Tibial nerve (tissue), 4 donors: ENCODE results near the gene SAMD1. TPM values are rescaled to one million over a fixed set of nuclear protein-coding genes. Genes with fewer than 3 reads are reported as not detected.

Experiments
- DNase-seq, 2 donors: peaks; one replicate each; pipeline ENCODE4 v3.0.0-alpha.2; 2019; ENCODE audit warnings: low spot score in 2 of 2
- H3K27ac ChIP-seq, 4 donors: fragments of 200-600 bp; sonication (generic) in 3 of 4; one replicate each; pipeline ENCODE4 v1.5.1; 2017 to 2019; ENCODE audit warnings: mild to moderate bottlenecking in 1 of 4
- H3K27me3 ChIP-seq, 2 donors: fragments of 200-600 bp; sonication (generic) in 1 of 2; one replicate each; pipeline versions ENCODE4 v1.5.1 to v1.6.0; 2017 to 2019
- H3K36me3 ChIP-seq, 3 donors: fragments of 200-600 bp; sonication (generic); one replicate each; pipeline ENCODE4 v1.5.1; 2018 to 2019
- H3K4me1 ChIP-seq, 4 donors: fragments of 200-600 bp; sonication (generic) in 3 of 4; one replicate each; pipeline ENCODE4 v1.5.1; 2017 to 2019
- H3K4me3 ChIP-seq, 4 donors: fragments of 200-600 bp; sonication (generic) in 3 of 4; one replicate each; pipeline ENCODE4 v1.5.1; 2017 to 2019; ENCODE audit warnings: mild to moderate bottlenecking in 1 of 4, moderate library complexity in 1 of 4
- H3K9me3 ChIP-seq, 4 donors: fragments of 200-600 bp; sonication (generic) in 3 of 4; one replicate each; pipeline ENCODE4 v1.5.1; 2017 to 2019
- EP300 ChIP-seq, 2 donors: sonication (generic); formaldehyde crosslinking; IDR thresholded peaks; one replicate each; pipeline ENCODE4 v1.6.1; 2017; ENCODE audit warnings: antibody characterized with exemption in 2 of 2, mild to moderate bottlenecking in 1 of 2
- POLR2A ChIP-seq, 2 donors: fragments of 450-650 bp; IDR thresholded peaks; one replicate each; pipeline ENCODE4 v1.6.1; 2017; ENCODE audit warnings: antibody characterized with exemption in 2 of 2, mild to moderate bottlenecking in 2 of 2, moderate library complexity in 2 of 2
- WGBS, 2 donors: methylation state at CpG; one replicate each; pipeline ENCODE4 v1.1.5; 2018; 5-methylcytosine and 5-hydroxymethylcytosine counted together
- total RNA-seq, 4 donors: library from RNA; depleted of rRNA; stranded (reverse); fragments of >200 nt; gene quantifications; one replicate each; pipeline ENCODE4 v1.1.0, GENCODE V29; 2016
- TF ChIP-seq, protein P1 (sequence below), 5 experiments: fragments of 200-600 bp in 3 of 5; fragments of 450-650 bp in 2 of 5; sonication (generic) in 3 of 5; IDR thresholded peaks; one replicate each; pipeline ENCODE4 v1.5.1; 2016 to 2019; ENCODE audit warnings: antibody characterized with exemption in 5 of 5, mild to moderate bottlenecking in 3 of 5, moderate library complexity in 2 of 5

Gene SAMD1
- total RNA-seq, 4 donors from 2014 or later, result 5.9 to 31.4 (median 19.0) TPM

DNA sequence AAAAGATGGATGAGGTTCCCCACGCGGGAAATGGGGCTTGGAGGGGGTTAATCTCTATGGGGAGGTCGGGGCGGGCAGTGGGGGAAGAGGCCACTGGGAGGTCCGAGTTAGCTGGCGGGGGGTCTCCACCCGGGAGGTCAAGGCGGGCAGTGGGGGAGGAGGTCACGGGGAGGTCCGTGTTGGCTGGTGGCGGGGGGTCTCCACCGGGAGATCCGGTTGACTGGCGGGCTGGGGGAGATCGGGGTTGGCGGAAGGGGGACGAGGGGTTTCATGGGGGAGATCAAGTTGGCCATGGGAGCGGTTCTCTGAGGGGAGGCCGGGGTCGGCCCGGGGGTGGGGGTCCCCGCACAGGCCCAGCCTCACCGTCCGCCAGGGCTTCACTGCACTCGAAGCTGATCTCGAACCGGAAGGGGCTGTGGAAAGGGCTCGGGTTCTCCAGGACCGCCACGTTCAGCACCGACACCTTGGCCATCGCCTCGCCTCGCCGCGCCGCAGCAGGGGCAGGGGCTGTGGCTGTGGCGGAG is 45.5 kb upstream of the SAMD1 start:
- no peaks in the 10 kb centered on the region for H3K27me3 ChIP-seq
- 1 to 2% methylated on average over 16 to 32 of the region's 38 CpGs for WGBS, 2 donors
- peak overlapping the region in 3 of 4 donors; percentile 2 to 73 (median 70) for H3K27ac ChIP-seq
- no peaks in the 10 kb centered on the region for H3K9me3 ChIP-seq
- peak overlapping the region; percentile 26 to 68 (median 52) for H3K4me3 ChIP-seq
- DNase-seq, result no peak
- peaks cover 0 to 36% (median 19%) of the 10 kb centered on the region in 4 donors for H3K4me1 ChIP-seq
- H3K36me3 ChIP-seq, result peaks cover 0 to 4% (median 0%) of the 10 kb centered on the region in 3 donors
- TF ChIP-seq, protein P1, sequence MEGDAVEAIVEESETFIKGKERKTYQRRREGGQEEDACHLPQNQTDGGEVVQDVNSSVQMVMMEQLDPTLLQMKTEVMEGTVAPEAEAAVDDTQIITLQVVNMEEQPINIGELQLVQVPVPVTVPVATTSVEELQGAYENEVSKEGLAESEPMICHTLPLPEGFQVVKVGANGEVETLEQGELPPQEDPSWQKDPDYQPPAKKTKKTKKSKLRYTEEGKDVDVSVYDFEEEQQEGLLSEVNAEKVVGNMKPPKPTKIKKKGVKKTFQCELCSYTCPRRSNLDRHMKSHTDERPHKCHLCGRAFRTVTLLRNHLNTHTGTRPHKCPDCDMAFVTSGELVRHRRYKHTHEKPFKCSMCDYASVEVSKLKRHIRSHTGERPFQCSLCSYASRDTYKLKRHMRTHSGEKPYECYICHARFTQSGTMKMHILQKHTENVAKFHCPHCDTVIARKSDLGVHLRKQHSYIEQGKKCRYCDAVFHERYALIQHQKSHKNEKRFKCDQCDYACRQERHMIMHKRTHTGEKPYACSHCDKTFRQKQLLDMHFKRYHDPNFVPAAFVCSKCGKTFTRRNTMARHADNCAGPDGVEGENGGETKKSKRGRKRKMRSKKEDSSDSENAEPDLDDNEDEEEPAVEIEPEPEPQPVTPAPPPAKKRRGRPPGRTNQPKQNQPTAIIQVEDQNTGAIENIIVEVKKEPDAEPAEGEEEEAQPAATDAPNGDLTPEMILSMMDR (IDR thresholded peaks at IDR 0.05), result no peak
- TF ChIP-seq EP300 (IDR thresholded peaks at IDR 0.05), result no peak
- TF ChIP-seq POLR2A (IDR thresholded peaks at IDR 0.05), result no peak

DNA sequence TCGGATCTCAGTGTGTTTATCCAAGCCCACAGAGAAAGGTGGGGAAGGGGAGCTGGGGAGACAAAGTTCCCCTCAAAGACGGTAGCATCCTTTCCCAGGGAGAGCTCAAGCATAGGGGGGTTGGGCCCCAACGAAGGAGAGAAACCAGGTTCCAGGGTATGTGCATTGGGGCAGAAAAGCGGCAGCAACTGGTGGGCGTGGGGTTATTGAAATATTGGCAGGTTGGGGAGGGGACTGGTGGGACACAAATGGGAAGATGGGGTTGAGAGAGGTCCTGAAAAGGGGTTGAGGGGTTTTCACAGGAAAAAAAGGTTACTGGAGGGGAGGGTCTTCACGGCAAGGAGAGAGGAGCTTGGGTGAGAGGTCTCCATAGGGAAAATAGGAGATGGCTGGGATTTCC is 44.8 kb upstream of the SAMD1 start:
- Histone ChIP-seq H3K27me3 (no peaks in the 10 kb centered on the region), H3K36me3 (peaks cover 0 to 4% (median 0%) of the 10 kb centered on the region in 3 donors), H3K4me1 (peaks cover 0 to 36% (median 19%) of the 10 kb centered on the region in 4 donors), H3K4me3 (no peak overlapping the region), H3K27ac (no peak overlapping the region), H3K9me3 (no peaks in the 10 kb centered on the region)
- WGBS, 2 donors, result 40 to 48% methylated on average over 6 of the region's 6 CpGs
- no peak for TF ChIP-seq EP300 (IDR thresholded peaks at IDR 0.05)
- TF ChIP-seq POLR2A (IDR thresholded peaks at IDR 0.05), result no peak
- TF ChIP-seq, protein P1 (IDR thresholded peaks at IDR 0.05), result no peak
- DNase-seq, result no peak

DNA sequence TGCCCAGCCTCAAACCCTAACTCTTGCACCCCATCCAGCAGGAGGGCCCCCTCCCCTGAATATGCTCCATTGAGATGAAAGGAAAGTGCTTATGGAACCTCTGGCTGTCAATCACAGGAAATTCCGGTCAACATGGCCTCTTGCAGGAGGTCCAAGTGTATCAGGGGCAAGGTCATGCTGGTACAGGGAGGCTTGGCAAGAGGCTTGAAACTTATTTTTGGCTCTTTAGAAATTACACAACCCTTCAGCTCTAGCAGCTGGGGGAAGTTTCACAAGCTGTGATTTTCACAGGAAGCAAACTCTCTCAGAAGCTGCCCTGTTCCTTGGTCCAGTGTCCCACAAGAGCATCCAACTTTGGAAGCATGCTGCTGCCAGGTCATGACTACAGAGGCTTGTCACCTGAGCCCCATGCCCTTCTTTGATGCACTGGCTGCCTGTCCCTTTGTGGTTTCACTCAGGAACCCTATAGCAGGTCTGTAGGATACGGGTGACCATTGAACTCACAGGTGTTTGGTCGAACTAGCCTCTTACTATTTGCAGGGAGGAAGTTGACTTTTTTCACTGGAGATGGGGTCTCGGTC is 37.5 kb upstream of the SAMD1 start:
- H3K4me3 ChIP-seq, result no peak overlapping the region
- H3K36me3 ChIP-seq, result no peaks in the 10 kb centered on the region
- H3K9me3 ChIP-seq, result no peaks in the 10 kb centered on the region
- no peak for DNase-seq
- WGBS, 2 donors, result 76 to 84% methylated on average over 3 to 4 of the region's 4 CpGs
- no peaks in the 10 kb centered on the region for H3K27me3 ChIP-seq
- peaks cover 0 to 13% (median 0%) of the 10 kb centered on the region in 4 donors for H3K4me1 ChIP-seq
- no peak for TF ChIP-seq POLR2A (IDR thresholded peaks at IDR 0.05)
- peak in 1 of 2 donors; percentile 76 for TF ChIP-seq EP300 (IDR thresholded peaks at IDR 0.05)
- H3K27ac ChIP-seq, result no peak overlapping the region

DNA sequence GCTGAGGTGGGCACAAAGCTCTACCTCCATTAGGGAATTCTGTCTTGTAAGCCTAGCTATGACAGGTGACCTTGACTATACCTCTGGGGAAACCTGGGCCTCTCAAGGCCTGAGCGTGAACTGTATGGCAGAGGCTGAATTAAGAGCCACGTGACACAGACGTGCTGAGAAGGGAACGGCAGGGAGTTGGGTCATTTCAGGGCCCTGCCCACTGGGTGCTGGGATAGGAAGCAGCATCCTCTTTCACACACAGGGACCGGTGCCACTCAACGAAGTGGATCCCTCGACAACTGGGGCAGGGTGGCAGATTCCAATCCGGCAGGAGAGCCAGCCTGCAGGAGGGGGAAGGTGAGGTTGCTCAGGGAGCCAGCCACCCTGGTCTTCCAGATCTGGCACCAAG is 36.6 kb upstream of the SAMD1 start:
- H3K4me1 ChIP-seq, result peaks cover 0 to 13% (median 0%) of the 10 kb centered on the region in 4 donors
- no peaks in the 10 kb centered on the region for H3K27me3 ChIP-seq
- no peaks in the 10 kb centered on the region for H3K36me3 ChIP-seq
- no peak overlapping the region for H3K4me3 ChIP-seq
- no peak for DNase-seq
- TF ChIP-seq, protein P1 (IDR thresholded peaks at IDR 0.05), result no peak
- TF ChIP-seq EP300 (IDR thresholded peaks at IDR 0.05) (no peak), POLR2A (IDR thresholded peaks at IDR 0.05) (no peak)
- H3K27ac ChIP-seq, result no peak overlapping the region
- WGBS, 2 donors, result 79 to 94% methylated on average over 8 of the region's 8 CpGs
- H3K9me3 ChIP-seq, result no peaks in the 10 kb centered on the region

DNA sequence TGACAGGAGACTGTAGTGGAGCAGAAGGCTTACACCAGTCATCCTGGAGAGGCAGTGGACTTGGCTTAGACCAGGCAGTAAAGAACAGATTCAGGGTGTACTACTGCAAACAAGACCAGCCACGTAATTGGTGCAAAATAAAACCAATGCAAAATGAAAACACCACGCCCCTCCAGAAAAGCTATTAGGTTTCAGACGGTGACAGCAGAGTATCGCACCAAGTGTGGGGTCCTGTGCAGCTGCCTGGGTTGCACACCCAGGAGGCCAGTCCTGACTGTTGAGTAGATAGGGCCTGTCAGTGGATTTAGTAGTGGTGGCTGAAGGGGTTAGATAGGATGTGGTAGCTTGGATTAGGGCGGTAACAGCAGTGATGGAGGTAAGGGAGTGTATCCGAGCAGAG is 32.4 kb upstream of the SAMD1 start:
- TF ChIP-seq, protein P1 (IDR thresholded peaks at IDR 0.05), result no peak
- TF ChIP-seq EP300 (IDR thresholded peaks at IDR 0.05), result no peak
- TF ChIP-seq POLR2A (IDR thresholded peaks at IDR 0.05), result no peak
- Histone ChIP-seq H3K9me3 (no peaks in the 10 kb centered on the region), H3K27me3 (no peaks in the 10 kb centered on the region), H3K4me3 (no peak overlapping the region), H3K36me3 (no peaks in the 10 kb centered on the region), H3K4me1 (peaks cover 0 to 28% (median 14%) of the 10 kb centered on the region in 4 donors), H3K27ac (no peak overlapping the region)
- 93 to 95% methylated on average over 6 of the region's 6 CpGs for WGBS, 2 donors
- DNase-seq, result no peak
